ENCODE results near the gene PMPCA. TPM values are rescaled to one million over a fixed set of nuclear protein-coding genes. Genes with fewer than 3 reads are reported as not detected.

PMPCA gene, protein sequence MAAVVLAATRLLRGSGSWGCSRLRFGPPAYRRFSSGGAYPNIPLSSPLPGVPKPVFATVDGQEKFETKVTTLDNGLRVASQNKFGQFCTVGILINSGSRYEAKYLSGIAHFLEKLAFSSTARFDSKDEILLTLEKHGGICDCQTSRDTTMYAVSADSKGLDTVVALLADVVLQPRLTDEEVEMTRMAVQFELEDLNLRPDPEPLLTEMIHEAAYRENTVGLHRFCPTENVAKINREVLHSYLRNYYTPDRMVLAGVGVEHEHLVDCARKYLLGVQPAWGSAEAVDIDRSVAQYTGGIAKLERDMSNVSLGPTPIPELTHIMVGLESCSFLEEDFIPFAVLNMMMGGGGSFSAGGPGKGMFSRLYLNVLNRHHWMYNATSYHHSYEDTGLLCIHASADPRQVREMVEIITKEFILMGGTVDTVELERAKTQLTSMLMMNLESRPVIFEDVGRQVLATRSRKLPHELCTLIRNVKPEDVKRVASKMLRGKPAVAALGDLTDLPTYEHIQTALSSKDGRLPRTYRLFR
- 10 to 100 TPM; 32.4 to 44.0 (median 37.8) TPM for polyA plus RNA-seq (ENCODE audit: insufficient read length in 10 of 10)
- long read RNA-seq, donor 1, partial matches to known transcripts = 8 of 11 reads
- long read RNA-seq, donor 1, other reads (novel, unspliced or antisense) = 0 of 11 reads
- long read RNA-seq, donor 2, transcript PMPCA-201 (13 exons, 2,174 nt) = major isoform, 7 of 7 reads
- long read RNA-seq, donor 2, partial matches to known transcripts = 0 of 7 reads
- long read RNA-seq, donor 2, other reads (novel, unspliced or antisense) = 0 of 7 reads
- long read RNA-seq, donor 3 = 0 reads
- long read RNA-seq, donor 4, transcript PMPCA-201 (13 exons, 2,174 nt) = major isoform, 11 of 13 reads
- long read RNA-seq, donor 4, partial matches to known transcripts = 0 of 13 reads
- long read RNA-seq, donor 4, other reads (novel, unspliced or antisense) = 0 of 13 reads
- long read RNA-seq, donor 5, transcript PMPCA-201 (13 exons, 2,174 nt) = major isoform, 13 of 26 reads
- long read RNA-seq, donor 5, partial matches to known transcripts = 9 of 26 reads
- long read RNA-seq, donor 5, other reads (novel, unspliced or antisense) = 0 of 26 reads
- long read RNA-seq, donor 6, transcript PMPCA-201 (13 exons, 2,174 nt) = major isoform, 15 of 15 reads
- long read RNA-seq, donor 6, partial matches to known transcripts = 0 of 15 reads
- long read RNA-seq, donor 6, other reads (novel, unspliced or antisense) = 0 of 15 reads
- long read RNA-seq, donor 7, transcript PMPCA-201 (13 exons, 2,174 nt) = major isoform, 7 of 18 reads
- long read RNA-seq, donor 7, partial matches to known transcripts = 10 of 18 reads
- long read RNA-seq, donor 7, other reads (novel, unspliced or antisense) = 0 of 18 reads
- long read RNA-seq, donor 8, transcript PMPCA-201 (13 exons, 2,174 nt) = major isoform, 8 of 8 reads
- long read RNA-seq, donor 8, partial matches to known transcripts = 0 of 8 reads
- long read RNA-seq, donor 8, other reads (novel, unspliced or antisense) = 0 of 8 reads
- long read RNA-seq, donor 9 = 0 reads

DNA sequence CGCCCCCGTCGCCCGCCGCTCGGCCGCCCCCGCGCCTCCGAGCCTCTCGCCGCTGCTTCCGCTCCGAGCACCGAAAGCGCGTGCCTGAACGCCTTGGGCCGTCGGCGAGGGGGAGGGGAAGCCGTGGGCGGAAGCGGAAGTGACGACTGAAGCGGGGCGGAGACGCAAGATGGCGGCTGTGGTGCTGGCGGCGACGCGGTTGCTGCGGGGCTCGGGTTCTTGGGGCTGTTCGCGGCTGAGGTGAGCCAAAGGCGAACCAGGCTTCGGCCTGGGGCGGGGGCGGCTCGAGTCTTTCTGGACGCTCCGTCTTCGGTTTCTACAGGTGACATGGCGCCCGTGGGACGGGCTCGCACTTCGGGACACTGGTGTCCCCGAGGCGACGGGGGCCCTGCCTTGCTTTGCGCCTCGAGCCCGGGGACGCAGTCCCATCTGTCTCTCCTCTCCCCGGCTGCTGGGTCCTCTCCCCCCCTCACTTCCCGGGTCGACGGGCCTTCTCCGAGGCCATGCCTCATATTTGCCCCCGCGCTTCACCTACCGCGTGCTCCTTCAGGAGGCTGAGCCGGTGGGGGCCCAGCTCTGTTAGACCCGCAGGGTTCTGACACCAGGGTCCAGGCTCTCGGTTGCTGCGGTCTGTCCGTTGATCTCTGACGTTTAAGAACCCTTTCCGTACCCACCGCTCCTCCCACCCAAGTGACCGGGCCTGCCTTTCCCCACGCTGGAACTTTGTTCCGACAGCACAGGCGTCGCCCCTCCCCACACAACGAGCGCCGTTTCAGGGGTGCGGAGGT is at the start of gene PMPCA, which contains the start of gene ENTR1:
Gene PMPCA, plus strand, starts transcription at position 159 of the 788 bp plus-strand sequence. Its CDS starts 11 bp downstream, at position 170.
Gene ENTR1, minus strand, starts transcription at position 115 of the 788 bp plus-strand sequence. CDS start 217 bp downstream, outside the sequence.
- DNase-seq = peak; percentile 88 to 96 (median 94)

DNA sequence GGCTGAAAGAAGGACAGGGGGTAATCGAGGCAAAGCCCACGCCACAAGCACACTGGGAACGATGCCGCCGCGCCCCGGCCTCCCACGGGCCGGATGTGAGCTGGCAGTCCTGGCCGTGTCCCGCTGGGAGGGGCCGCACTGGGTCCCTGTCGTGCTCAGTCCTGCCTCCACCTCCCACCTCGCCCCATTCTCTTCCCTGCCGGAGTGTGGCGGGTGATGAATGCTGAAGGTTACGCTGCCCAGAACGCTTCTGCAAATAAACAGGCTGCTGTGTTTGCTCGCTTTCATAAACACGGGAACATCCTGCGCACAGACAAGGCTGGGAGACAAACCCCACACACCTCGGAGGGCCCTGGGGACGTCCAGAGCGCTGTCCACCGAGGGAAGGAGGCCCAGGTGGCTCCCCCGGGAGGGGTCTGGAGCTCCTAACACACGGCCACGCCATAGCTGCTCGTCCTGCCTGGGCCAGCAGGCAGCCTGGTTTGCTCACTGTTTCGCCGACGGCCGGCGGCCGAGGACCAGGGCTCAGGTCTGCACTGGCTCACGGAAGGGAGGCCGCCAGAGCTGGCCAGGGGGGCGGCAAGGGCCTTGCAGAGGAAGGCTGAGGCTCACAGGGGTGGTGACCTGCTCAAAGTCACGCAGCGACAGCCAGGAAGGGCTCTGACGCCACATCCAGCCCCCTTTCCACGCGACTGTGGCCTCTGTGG is 49.3 kb upstream of the PMPCA start:
- no peak for DNase-seq

DNA sequence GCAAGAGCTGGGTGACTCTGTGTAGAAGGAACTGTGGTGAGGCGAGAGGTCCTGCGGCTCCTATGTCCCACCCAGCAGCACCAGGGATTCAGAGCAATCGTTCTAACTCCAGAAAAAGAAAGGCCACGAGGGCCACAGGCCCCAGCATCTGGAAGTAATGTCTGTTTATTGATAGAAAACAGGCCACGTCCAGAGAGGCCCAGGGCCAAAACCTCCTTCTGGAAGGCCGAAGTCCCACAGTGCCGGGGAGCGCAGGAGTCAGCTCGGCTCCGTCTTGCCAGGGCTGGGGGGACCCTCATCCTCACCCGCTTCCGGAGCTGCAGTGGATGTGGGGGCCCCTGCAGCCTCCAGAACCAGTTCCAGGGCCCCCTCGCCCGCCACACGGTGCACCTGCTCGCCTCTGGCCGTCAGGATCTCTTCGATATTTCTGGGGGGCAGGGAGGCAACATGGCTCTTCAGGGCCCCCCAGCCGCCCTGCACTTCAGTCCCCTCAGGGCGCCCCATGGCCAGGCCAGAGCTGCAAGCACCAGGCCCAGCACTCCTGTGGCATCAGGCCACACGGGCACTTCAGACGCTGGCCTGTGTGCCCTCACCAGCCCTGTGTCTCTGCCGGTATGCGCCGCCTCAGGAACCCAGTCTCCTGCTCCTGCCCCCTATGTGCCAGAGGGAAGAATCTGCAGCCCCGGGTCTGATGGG is 48.6 kb upstream of the PMPCA start:
- peak in 2 of 3 donors; percentile 66 to 83 for DNase-seq

DNA sequence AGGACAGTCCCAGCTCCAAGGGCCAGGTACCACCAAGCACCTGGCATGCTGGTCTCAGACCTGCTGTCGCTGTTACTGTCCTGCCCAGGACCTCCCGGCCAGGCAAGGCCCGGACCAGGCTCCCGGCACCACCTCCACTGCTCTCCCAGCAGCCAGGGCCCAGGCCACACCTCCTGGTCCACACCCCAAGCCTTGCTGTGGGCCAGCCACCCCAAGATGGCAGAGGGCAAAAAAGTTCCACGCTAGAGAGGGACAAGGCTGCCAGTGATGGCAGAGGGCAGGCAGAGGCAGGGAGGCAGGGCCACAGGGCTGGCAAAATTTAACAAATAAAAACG is 48.0 kb upstream of the PMPCA start:
- DNase-seq = no peak

DNA sequence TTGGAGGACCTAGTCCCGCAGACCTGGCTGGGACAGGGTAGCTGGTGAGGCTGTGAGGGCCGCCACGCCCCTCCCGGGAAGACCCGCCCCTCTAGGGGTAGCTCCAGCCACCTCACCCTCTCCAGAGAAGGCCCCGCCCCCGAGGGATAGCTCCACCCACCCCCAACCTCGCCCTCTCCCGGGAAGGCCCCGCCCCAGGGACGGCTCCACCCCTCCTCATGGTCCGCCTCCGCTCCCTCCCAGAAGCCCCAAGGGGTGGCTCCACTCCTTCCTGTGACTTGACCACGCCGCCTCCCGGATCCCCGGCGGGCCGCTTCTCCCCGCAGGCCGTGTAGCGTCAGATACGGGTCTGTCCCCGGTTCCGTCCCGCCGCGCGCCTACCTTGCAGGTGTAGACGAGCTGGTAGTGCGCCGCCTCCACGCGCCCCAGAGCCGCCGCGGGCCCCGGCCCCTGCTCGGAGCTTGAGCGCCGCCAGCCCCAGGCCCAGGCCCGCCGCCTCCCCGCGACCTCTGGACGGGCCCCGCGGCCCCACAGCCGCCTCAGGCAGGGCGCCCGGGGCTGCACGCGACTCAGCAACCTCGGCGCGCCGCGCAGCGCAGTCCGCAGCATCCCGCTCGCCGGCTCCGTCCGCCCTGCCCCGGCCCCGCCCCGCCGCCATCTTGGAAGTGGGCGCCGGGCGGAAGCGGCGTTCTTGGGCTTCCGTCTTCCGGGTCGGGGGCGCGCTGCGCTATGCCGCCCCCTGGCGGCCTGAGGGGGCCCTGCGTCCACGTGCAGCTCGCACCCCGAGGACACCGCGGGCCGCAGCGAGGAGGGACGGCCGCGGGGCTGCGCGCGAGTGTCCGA is 47.1 kb upstream of the PMPCA start, which contains the start of gene DNLZ:
Gene DNLZ, minus strand, starts transcription at position 639 of the 843 bp plus-strand sequence. Its CDS starts 30 bp downstream, at position 609.
- peak; percentile 92 to 95 (median 94) for DNase-seq

DNA sequence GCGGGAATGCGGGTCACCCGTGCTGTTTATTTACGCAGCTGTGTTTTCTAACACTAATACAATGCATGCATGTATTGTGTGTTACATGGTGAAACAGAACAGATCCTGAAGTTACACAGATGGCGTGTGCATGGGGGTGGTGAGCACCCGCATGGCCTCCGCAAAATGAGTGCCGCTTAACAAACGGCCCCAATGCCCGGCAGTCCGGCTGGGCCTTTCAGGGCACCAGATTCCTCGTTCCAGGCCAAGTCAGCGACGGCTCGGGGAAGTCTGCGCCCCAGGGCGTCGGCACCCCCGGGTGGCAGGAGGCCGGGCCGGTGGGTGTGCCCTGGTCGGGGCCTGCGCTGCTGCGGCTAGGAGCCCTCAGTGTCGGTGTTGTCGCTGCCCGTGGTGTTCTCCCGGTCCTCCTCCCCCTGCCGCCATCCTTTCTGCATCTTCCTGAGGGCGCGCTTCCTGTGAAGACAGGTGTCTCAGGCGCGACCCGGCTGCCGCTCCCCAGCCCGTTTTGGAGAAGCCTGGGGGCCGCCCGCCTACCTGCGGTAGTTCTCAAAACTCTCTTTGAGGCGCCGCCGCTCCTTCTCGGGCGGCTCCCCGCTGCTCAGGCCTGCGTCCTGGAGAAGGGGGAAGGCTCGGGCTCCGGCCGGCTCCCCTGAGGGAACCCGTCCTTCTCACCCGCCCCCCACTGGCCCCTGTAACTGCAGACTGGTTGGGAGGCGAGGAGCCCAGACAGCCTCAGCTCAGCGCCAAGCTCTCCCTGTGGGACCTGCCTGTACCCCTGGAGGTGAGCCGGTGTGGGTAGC is 46.3 kb upstream of the PMPCA start:
- DNase-seq = no peak

DNA sequence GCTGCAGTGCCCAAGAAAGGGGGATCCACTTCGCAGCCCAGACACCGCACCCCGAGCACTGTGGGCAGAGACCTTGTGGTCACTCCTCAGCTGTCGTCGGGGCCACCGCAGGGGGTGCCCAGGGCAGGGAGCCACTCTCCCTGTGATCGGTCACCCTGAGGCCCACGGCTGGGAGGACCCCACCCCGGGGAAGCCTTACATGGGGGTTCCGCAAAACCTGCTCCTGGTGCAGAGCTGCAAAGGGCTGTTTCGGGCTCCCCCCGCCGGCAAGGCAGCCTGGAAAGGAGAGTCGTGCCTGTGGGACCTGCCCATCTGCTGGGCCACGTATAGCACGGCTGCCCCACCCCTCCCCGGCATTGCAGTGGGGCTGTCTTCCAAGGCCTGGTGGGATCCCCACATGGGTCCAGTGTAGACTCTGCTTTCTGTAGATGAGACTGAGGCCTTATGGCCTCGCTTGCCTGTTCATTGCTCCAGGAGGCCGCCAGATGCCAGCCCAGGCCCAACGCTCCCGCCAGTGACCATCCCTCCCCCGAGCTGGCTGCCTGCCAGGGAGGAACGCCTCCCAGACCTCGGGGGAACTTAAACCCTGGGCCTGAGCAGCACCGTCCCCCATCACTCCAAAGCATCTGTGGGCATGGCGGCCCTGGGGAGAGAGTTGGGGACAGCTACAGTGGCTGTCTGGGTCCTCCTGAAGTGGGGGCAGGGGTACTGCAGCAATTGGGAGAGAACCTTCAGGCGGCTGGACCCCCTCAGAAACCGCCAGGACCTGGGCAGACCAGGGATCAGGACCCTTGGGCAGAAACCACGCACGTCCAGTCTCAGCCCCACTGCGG is 45.3 kb upstream of the PMPCA start:
- no peak for DNase-seq

DNA sequence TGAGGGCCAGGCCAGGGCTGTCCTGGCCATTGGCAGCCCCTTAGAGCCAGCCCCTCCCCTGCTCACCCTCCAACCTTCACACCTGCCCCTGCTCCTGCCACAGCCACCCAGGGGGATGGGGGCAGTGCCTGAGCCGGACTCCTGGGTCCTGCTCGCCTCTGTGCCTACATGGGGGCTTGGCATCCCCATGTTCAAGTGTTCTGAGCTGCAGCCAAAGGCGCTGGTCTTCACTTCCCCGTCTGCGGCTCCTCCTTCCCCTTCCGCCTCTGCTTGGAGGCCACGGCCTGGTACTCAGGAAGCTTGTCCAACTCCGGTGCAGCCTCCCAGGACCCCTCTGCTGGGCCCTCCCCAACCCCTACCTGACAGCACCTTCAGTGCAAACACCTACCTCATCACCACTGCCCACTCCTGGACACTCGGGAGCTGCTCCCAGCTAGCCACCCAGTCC is 44.7 kb upstream of the PMPCA start:
- DNase-seq = no peak

DNA sequence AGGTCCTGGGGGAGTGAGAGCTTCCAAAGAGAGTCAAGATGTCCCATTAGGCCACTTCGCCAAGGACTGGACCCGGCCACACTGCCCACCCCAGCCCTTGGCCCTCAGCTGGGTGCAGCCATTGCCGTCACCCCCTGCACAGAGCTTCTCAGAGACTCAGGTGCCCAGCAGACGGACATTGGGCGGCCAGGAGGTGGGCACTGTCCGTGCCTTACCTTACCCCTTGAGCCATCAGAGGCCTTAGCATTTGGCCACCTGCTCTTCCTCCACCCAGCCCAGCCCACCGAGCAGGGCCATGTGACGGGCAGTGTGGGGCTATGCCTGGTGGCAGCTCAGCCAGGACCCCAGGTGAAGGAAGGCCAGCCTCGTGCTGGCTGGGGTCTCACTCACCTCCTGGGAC is 43.6 kb upstream of the PMPCA start:
- no peak for DNase-seq

DNA sequence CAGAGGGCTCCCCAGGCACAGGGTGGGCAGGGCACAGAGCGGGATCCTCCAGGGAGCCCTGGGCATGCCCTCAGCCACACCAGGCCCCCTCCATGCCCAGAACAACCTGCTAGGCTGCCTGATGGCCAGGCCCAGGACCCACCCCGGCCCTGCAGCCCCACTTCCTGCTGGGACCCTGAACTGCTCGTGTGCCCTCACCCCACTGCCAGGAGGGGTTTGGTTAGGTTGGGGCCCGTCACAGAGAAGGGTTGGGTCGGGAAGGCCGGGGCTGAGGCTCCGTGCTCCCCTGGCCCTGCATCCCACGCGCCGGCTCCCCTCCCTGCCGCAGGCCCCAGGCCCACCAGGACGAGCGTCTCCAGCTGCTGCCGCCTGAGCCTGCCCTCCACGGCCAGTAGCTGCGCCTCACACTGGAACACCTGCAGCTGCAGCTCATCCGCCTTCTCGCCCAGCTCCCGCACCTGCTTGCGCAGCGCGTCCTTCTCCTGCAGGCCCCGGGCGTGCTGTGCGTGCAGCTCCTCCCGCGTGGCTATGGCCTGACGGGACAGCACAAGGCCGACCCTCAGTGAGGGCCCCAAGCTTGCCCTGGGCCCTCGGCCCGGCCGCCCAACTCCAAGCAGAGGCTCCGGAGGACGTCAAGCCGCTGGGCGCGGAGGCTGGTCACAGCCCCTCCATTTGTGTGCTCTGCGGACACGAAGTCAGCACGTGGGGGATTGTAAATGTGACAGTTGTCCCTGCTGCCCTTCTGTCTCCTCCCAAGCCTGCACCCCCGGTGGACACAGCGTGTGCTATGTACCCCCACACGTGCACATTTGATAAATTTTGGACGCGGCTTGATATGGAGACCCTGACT is 42.9 kb upstream of the PMPCA start:
- DNase-seq = no peak

DNA sequence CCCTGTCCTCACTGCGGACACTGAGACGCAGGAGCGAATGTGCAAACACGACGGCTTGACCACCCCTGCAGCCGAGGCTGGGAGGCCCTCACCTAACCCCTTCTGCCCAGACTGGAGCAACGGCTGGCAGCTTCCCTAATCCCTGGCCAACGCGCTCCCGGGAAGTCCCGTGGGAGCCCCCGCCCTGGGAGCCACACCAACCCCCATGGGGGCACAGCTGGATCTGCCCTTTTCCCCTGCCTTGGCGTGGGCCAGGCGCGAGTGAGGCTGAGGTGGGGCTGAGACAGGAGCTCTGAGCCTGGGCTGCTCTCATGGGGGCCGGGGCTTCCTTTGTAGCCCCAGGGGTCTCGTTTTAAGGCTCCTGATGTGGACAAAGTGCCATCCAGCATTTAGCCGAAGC is 42.3 kb upstream of the PMPCA start:
- DNase-seq = no peak

DNA sequence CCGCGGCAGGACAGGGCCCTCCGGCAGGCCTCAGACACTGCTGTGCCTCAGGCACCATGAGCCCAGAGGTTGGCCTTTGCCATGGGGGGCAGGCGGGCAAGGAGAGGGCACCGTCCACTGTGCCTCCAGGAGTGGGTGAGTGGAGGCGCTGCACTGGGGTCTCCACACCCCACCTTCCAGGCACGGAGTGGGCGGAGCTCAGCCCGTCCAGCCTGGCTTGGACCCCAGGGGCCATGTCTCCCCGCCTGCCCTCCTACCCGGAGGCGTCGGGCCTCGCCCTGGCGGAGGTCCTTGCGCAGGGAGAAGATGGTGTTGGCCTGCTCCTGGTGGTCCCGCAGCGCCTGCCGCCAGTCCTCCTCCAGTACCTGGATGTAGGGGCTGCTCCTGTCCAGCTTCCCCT is 40.4 kb upstream of the PMPCA start:
- DNase-seq = no peak

DNA sequence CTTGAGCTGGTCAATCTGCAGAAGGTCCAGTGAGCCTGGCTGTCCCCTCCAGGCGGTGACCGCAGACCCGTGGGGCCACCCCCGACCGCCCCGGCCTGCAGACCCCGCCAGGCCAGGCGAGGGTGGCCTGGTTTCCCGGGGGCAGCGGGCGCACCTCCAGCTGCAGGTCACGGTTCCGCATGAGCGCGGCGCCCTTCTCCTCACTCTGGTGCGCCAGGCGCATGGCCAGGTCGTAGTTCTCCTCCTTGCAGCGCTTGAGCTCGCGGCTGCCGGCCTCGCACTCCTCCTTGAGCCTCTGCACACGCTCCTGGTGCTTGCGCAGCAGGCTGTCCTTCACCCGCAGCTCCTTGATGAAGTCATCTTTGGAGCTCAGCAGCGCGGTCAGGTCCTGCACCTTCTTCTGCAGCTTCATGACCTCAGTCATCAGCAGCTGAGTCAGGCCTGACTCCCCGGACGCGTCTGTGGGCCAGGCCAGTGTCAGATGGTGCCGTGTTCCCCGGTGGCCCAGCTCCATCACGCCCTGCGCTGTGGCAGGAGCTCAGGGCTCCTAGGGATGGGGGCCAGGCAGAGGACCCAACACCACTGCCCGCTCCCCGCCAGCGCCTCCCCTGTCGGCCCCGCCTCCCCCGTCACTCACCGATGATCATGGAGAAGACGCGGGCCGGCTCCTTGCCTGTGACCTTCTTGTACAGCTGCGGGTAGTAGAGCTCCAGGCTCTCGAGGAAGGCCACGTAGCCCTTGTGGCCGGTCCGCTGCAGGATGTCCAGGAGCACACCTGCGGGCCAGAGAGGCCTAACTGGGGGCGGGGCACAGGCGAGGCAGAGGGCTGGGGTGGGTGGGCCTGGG is 39.5 kb upstream of the PMPCA start:
- DNase-seq = no peak

DNA sequence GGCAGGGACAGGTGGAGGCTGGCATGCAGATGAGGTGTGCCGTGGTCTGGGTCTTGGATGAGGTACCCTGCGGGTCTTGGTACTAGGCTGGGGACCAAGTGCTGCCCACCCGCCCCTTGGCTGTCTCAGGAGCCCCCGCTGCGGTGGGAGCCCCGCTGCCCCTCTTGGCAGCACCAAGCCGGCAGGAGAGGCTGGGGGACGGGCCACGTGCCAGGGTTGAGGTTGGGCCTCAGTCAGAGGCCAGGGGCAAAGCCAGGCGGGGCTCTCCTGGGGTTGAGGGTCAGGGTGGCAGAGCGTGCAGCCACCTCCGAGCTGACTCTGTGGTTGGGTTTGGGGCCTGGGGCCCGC is 39.0 kb upstream of the PMPCA start:
- no peak for DNase-seq

Measured in muscle of back (tissue), 13 donors.